ENCODE data around the gene DDX39A.
"Not testable (repeated sequence)": the region's sequence is repeated elsewhere in the genome, so short reads cannot be mapped to it uniquely, and the experiment has no call there.

Gene DDX39A

DNA sequence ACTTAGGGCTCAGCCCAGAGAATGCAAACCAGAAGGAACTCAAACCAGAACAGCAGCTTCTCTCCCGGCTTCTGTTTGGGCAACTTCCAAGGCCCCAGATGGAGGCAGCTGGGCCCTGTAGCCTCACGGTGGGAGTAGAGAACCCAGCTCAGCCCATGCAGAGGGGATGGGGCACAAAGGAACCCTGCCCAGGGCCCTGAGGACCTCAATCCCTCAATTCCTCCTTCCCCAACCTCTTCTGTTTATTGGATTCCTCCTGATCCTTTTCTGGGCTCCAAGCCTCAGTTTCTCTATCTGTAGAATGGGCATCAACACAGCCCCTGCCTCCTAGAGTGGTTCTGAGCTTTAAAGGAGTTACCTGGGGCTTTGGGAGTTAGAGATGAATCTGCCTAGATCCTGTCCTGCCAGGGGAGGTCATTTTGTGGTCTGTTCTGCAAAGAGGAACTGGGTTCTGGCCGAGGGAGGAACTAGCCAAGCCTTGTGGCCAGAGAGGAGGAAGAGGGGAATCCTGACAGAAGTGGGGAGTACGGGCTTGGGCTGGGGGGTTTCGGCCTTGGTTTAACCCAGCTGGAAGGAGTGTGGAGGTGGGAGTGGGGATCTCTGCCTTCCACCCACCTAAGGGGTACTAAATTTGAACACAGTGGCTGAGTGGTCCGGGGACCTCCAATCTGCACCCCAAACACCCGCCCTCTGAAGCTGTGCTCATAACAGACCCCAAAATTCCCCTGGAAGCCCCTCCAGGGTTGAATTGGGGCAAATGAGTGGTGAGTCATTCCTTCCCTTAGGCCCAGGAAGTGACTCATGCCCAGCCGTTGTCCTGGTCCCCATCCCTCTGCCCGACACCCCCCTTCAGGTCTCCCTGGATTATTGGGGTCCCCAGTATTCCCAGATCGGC lies 35.2 kb downstream of the DDX39A start:
- no peaks in the 10 kb centered on the region for H3K27me3 Mint-ChIP-seq
- H3K36me3 Mint-ChIP-seq (ENCODE audit: insufficient read depth), result peaks cover 84% of the 10 kb centered on the region
- no peak for DNase-seq (ENCODE audit: low spot score in 2 of 2)
- no peak for ATAC-seq (replicated peaks; ENCODE audit: extremely low read depth, poor library complexity, severe bottlenecking)
- H3K27ac Mint-ChIP-seq (ENCODE audit: low read depth), result peak overlapping the region; percentile 99
- peak overlapping the region; percentile 91 for H3K4me3 Mint-ChIP-seq
- H3K9me3 Mint-ChIP-seq, result no peaks in the 10 kb centered on the region
- H3K4me1 Mint-ChIP-seq, result peaks cover 52% of the 10 kb centered on the region

DNA sequence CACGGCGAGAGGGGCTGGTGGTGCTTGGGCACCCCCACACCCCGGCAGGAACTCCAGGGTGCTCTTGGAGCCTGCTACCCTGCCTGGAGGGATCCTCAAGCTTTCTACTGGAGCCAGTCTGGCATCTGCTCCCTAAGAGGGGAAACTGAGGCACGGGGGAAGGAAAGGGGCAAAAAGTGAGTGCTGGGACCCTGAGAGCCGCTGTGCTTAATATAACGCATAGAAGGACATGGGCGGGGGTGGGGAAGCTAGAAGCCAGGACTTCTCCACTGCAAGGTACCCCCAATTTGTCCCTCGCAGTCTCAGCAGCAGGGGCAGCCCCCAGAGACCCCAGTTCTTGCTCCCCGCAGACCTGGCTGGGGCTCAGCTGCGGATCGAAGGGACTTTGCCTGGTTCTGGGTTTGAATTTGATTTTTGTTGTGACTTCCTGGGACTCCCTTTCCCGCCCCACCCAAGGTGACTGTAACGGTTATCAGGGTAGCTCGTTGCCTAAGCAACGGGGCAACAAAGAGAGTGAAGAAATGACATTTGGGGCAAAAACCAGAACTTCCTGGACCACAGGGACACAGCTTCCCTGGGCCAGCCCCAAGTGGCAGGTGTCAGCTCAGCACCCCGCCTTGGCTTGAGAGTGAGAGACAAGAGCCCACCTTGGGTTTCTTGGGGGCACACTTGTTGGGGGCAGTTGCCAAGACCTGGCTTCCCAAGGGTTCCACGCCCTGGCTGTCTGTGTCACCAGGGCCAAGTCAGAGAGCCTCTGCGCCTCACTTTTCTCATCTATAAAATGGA lies 37.3 kb downstream of the DDX39A start:
- Mint-ChIP-seq H3K27me3 (no peaks in the 10 kb centered on the region), H3K27ac (ENCODE audit: low read depth) (peak overlapping the region; percentile 99), H3K4me1 (peaks cover 53% of the 10 kb centered on the region), H3K4me3 (peak overlapping the region; percentile 91), H3K9me3 (no peaks in the 10 kb centered on the region), H3K36me3 (ENCODE audit: insufficient read depth) (peaks cover 71% of the 10 kb centered on the region)
- DNase-seq (ENCODE audit: low spot score in 2 of 2) (peak; percentile 62 to 88), ATAC-seq (replicated peaks; ENCODE audit: extremely low read depth, poor library complexity, severe bottlenecking) (peak; percentile 55)

DNA sequence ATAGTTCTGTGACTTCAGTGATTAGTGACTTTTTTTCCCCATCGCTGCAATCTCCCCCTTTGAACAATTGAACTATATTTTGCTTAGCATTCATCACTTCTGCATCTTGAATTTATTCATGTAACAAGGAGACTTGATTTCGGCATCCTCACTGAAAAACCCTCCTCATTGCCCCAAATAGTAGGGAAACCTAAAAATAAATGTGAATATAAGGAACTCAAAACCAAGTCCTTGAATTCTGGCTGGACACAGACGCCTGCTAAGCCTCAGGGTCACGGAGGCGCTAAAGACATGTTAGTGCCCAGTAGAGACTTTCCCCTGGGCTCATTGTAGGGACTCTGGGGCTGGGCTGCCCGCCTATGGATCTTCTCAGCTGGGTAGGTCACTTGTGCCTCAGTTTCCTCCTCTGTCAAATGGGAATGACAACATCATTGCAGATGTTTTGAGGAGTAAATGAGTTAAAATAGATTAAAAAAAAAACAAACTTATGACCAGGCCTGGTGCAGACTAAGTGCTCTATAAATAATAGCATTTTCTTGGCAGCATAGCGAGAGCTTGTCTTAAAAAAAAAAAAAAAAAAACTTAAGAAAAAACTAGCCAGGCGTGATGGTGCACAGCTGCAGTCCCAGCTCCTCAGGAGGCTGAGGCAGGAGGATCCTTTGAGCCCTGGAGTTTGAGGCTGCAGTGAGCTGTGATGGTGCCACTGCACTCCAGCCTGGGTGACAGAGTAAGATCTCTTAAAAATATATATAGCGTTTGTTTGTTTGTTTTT lies 39.7 kb downstream of the DDX39A start:
- H3K36me3 Mint-ChIP-seq (ENCODE audit: insufficient read depth), result peaks cover 55% of the 10 kb centered on the region
- H3K4me1 Mint-ChIP-seq, result peaks cover 58% of the 10 kb centered on the region
- DNase-seq (ENCODE audit: low spot score in 2 of 2) (no peak), ATAC-seq (replicated peaks; ENCODE audit: extremely low read depth, poor library complexity, severe bottlenecking) (no peak)
- no peak overlapping the region for H3K4me3 Mint-ChIP-seq
- H3K27ac Mint-ChIP-seq (ENCODE audit: low read depth), result peak overlapping the region; percentile 99
- no peaks in the 10 kb centered on the region for H3K27me3 Mint-ChIP-seq
- H3K9me3 Mint-ChIP-seq, result no peaks in the 10 kb centered on the region

DNA sequence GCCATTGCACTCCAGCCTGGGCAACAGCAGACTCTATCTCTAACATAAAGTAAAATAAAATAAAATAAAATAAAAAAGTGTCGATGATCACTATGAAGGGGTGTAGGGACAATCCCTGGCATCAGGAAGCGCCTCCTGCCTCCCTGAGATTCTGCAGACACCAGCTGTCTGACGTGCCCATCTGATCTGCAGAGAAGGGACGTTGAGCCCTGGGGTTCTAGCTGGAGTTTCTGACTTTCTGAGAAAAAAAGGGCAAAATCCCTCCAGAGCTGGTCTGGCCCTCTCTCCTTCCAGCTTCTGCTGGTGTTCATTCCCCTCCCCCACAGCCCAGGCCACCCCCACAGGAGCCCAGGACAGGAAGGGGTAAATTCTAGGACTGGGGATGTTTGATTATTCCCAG lies 40.3 kb downstream of the DDX39A start:
- peaks cover 53% of the 10 kb centered on the region for H3K4me1 Mint-ChIP-seq
- H3K9me3 Mint-ChIP-seq, result no peaks in the 10 kb centered on the region
- DNase-seq (ENCODE audit: low spot score in 2 of 2) (no peak), ATAC-seq (replicated peaks; ENCODE audit: extremely low read depth, poor library complexity, severe bottlenecking) (no peak)
- H3K27me3 Mint-ChIP-seq, result no peaks in the 10 kb centered on the region
- H3K36me3 Mint-ChIP-seq (ENCODE audit: insufficient read depth), result peaks cover 50% of the 10 kb centered on the region
- no peak overlapping the region for H3K27ac Mint-ChIP-seq (ENCODE audit: low read depth)
- H3K4me3 Mint-ChIP-seq, result no peak overlapping the region

DNA sequence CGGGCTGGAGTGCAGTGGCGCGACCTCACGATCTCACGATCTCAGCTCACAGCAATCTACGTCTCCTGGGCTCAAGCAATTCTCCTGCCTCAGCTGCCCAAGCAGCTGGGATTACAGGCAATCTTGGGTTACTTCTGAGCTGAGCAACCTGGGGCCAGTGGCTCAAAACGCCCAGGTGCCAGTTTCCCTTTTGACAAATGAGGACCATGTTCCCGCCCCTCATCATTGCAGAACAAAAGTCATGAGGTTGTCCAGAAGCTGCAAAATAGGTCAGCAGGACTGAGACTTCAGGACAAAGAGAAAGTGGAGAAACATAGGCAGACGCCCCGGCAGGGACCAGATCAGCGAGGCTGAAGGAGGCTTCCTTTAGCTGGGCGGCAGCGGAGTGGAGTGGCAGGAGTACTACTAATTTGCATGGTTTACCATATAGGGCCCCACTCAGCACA lies 41.2 kb downstream of the DDX39A start:
- no peaks in the 10 kb centered on the region for H3K27me3 Mint-ChIP-seq
- H3K27ac Mint-ChIP-seq (ENCODE audit: low read depth), result peak overlapping the region; percentile 35
- H3K4me3 Mint-ChIP-seq, result no peak overlapping the region
- H3K4me1 Mint-ChIP-seq, result peaks cover 48% of the 10 kb centered on the region
- peaks cover 43% of the 10 kb centered on the region for H3K36me3 Mint-ChIP-seq (ENCODE audit: insufficient read depth)
- DNase-seq (ENCODE audit: low spot score in 2 of 2) (no peak), ATAC-seq (replicated peaks; ENCODE audit: extremely low read depth, poor library complexity, severe bottlenecking) (no peak)
- no peaks in the 10 kb centered on the region for H3K9me3 Mint-ChIP-seq

- peak overlapping the region; percentile 100 for H3K27ac Mint-ChIP-seq (ENCODE audit: low read depth)
- H3K36me3 Mint-ChIP-seq (ENCODE audit: insufficient read depth), result peaks cover 22% of the 10 kb centered on the region
- peak overlapping the region; percentile 72 for H3K4me3 Mint-ChIP-seq
- H3K4me1 Mint-ChIP-seq, result peaks cover 43% of the 10 kb centered on the region
- no peaks in the 10 kb centered on the region for H3K9me3 Mint-ChIP-seq
- ATAC-seq (replicated peaks; ENCODE audit: extremely low read depth, poor library complexity, severe bottlenecking) (peak; percentile 2), DNase-seq (ENCODE audit: low spot score in 2 of 2) (no peak)
- no peaks in the 10 kb centered on the region for H3K27me3 Mint-ChIP-seq
These were observed 43.4 kb downstream of the DDX39A start for GRCh38 chr19:14375582-14376291.

GRCh38 chr19:14375055-14375581 lies 44.0 kb downstream of the DDX39A start:
- ATAC-seq (replicated peaks; ENCODE audit: extremely low read depth, poor library complexity, severe bottlenecking) (peak; percentile 85), DNase-seq (ENCODE audit: low spot score in 2 of 2) (peak in 1 of 2 donors; percentile 87)
- Mint-ChIP-seq H3K36me3 (ENCODE audit: insufficient read depth) (peaks cover 22% of the 10 kb centered on the region), H3K27ac (ENCODE audit: low read depth) (peak overlapping the region; percentile 100), H3K4me3 (peak overlapping the region; percentile 72), H3K4me1 (peaks cover 40% of the 10 kb centered on the region), H3K27me3 (no peaks in the 10 kb centered on the region), H3K9me3 (no peaks in the 10 kb centered on the region)

GRCh38 chr19:14374313-14374712 lies 44.8 kb downstream of the DDX39A start:
- Mint-ChIP-seq H3K4me1 (peaks cover 45% of the 10 kb centered on the region), H3K4me3 (peak overlapping the region; percentile 72), H3K36me3 (ENCODE audit: insufficient read depth) (peaks cover 27% of the 10 kb centered on the region), H3K27ac (ENCODE audit: low read depth) (peak overlapping the region; percentile 100)
- H3K27me3 Mint-ChIP-seq; H3K9me3 Mint-ChIP-seq; ATAC-seq (replicated peaks; ENCODE audit: extremely low read depth, poor library complexity, severe bottlenecking); DNase-seq (ENCODE audit: low spot score in 2 of 2): not testable (repeated sequence)

DNA sequence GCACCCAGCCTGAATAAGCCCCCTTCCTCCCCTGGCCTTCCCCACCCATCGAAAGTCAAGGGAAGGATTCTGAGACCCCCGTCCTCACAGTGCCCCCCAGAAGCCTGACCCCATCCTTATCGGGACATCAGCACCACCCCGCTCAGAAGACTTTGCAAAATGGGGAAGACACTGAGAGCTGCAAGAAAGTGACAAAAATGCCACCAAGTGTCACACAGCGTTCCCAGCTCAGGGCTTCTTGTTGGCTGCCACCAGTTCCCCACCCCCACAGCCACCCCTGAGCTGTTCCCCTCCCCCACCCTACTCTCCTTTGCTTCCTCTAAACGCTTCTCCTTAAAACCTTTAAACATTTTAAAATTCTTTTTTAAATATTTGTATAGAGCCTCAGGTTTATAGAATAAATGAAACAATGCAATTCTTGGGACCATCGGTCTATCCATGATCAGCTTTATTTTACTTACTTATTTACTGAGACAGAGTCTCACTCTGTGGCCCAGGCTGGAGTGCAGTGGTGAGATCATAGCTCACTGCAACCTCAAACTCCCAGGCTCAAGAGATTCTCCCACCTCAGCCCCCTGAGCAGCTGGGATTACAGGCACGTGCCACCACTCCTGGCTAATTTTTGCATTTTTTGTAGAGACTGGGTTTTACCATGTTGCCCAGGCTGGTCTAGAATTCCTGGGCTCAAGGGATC lies 46.6 kb downstream of the DDX39A start:
- ATAC-seq (replicated peaks; ENCODE audit: extremely low read depth, poor library complexity, severe bottlenecking); H3K27me3 Mint-ChIP-seq; DNase-seq (ENCODE audit: low spot score in 2 of 2); H3K9me3 Mint-ChIP-seq: not testable (repeated sequence)
- Mint-ChIP-seq H3K27ac (ENCODE audit: low read depth) (peak overlapping the region; percentile 100), H3K4me3 (peak overlapping the region; percentile 38), H3K4me1 (peaks cover 44% of the 10 kb centered on the region), H3K36me3 (ENCODE audit: insufficient read depth) (peaks cover 30% of the 10 kb centered on the region)

- Mint-ChIP-seq H3K9me3 (no peaks in the 10 kb centered on the region), H3K4me3 (peak overlapping the region; percentile 77), H3K27ac (ENCODE audit: low read depth) (peak overlapping the region; percentile 100), H3K4me1 (peaks cover 50% of the 10 kb centered on the region), H3K27me3 (no peaks in the 10 kb centered on the region), H3K36me3 (ENCODE audit: insufficient read depth) (peaks cover 33% of the 10 kb centered on the region)
- ATAC-seq (replicated peaks; ENCODE audit: extremely low read depth, poor library complexity, severe bottlenecking) (no peak), DNase-seq (ENCODE audit: low spot score in 2 of 2) (no peak)
These were observed 47.8 kb downstream of the DDX39A start for GRCh38 chr19:14371301-14371821.

DNA sequence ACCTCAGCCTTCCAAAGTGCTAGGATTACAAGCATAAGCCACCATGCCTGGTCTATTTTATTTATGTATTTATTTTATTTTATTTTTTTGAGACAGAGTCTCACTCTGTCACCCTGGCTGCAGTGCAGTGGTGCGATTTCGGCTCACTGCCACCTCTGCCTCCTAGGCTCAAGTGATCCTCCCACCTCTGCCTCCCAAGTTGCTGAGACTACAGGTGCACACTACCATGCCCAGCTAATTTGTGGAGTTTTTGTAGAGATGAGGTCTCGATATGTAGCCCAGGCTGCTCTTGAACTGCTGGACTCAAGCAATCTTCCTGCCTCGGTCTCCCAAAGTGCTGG lies 48.2 kb downstream of the DDX39A start:
- Mint-ChIP-seq H3K27ac (ENCODE audit: low read depth) (peak overlapping the region; percentile 100), H3K4me1 (peaks cover 47% of the 10 kb centered on the region), H3K4me3 (peak overlapping the region; percentile 77)

More for the DNA sequence above, 48.2 kb downstream of the DDX39A start:
- DNase-seq (ENCODE audit: low spot score in 2 of 2), result no peak
- ATAC-seq (replicated peaks; ENCODE audit: extremely low read depth, poor library complexity, severe bottlenecking), result no peak
- no peaks in the 10 kb centered on the region for H3K9me3 Mint-ChIP-seq
- H3K36me3 Mint-ChIP-seq (ENCODE audit: insufficient read depth), result peaks cover 30% of the 10 kb centered on the region
- no peaks in the 10 kb centered on the region for H3K27me3 Mint-ChIP-seq

All from central memory CD8-positive, alpha-beta T cell (primary cell).